Gastrocnemius medialis (tissue), 4 donors: ENCODE results near the gene KATNB1.

Source experiments
- POLR2A ChIP-seq, 2 donors: fragments of 450-650 bp; IDR thresholded peaks; one replicate each; pipeline ENCODE4 v1.6.1; 2017; ENCODE audit warnings: antibody characterized with exemption in 2 of 2, mild to moderate bottlenecking in 2 of 2, moderate library complexity in 2 of 2
- TF ChIP-seq, protein P1 (sequence below), 5 experiments: fragments of 450-650 bp in 3 of 5; fragments of 200-600 bp in 2 of 5; sonication (generic) in 2 of 5; IDR thresholded peaks in 4 of 5; conservative IDR thresholded peaks in 1 of 5; 1 replicate in 4 of 5; 2 replicates in 1 of 5; pipeline ENCODE4 v1.5.1; 2016 to 2019; ENCODE audit warnings: antibody characterized with exemption in 5 of 5, mild to moderate bottlenecking in 3 of 5, moderate library complexity in 3 of 5

GRCh38 chr16:57762365-57763040 is 26.9 kb downstream of the KATNB1 start:
- TF ChIP-seq, protein P1, sequence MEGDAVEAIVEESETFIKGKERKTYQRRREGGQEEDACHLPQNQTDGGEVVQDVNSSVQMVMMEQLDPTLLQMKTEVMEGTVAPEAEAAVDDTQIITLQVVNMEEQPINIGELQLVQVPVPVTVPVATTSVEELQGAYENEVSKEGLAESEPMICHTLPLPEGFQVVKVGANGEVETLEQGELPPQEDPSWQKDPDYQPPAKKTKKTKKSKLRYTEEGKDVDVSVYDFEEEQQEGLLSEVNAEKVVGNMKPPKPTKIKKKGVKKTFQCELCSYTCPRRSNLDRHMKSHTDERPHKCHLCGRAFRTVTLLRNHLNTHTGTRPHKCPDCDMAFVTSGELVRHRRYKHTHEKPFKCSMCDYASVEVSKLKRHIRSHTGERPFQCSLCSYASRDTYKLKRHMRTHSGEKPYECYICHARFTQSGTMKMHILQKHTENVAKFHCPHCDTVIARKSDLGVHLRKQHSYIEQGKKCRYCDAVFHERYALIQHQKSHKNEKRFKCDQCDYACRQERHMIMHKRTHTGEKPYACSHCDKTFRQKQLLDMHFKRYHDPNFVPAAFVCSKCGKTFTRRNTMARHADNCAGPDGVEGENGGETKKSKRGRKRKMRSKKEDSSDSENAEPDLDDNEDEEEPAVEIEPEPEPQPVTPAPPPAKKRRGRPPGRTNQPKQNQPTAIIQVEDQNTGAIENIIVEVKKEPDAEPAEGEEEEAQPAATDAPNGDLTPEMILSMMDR (IDR thresholded peaks at IDR 0.05 in 4 of 5, conservative IDR thresholded peaks at IDR 0.05 in 1 of 5) = no peak
- no peak for TF ChIP-seq POLR2A (IDR thresholded peaks at IDR 0.05)
